Ramos (cell line): ENCODE results near the gene C4BPB.

Experiments used
- in situ Hi-C: fragments of 300-500 bp; cut with MboI; formaldehyde crosslinking; loops from one replicate; pipeline ENCODE4 v1.14.3; 2022; ENCODE audit warnings: low sequenced_read_pairs; ENCODE audit not compliant: unreplicated experiment

The C4BPB gene

GRCh38 chr1:207058878-207059867 is 29.5 kb upstream of the C4BPB start:
- in situ Hi-C loops: no loop called here

- in situ Hi-C loops: no loop called here
Observed at GRCh38 chr1:207059881-207060280, 28.8 kb upstream of the C4BPB start.

GRCh38 chr1:207060596-207060995 is 28.1 kb upstream of the C4BPB start:
- in situ Hi-C loops: no loop called here

GRCh38 chr1:207062058-207062457 is 26.6 kb upstream of the C4BPB start:
- in situ Hi-C loops: no loop called here

GRCh38 chr1:207063014-207063413 is 25.6 kb upstream of the C4BPB start:
- in situ Hi-C loops: no loop called here

GRCh38 chr1:207064561-207064960 is 24.1 kb upstream of the C4BPB start:
- in situ Hi-C loops: no loop called here

- in situ Hi-C loops: no loop called here
Observed at GRCh38 chr1:207067185-207067584, 21.5 kb upstream of the C4BPB start.

GRCh38 chr1:207067665-207068064 is 21.0 kb upstream of the C4BPB start:
- in situ Hi-C loops: no loop called here

- in situ Hi-C loops: no loop called here
Observed at GRCh38 chr1:207069061-207069460, 19.6 kb upstream of the C4BPB start.

- in situ Hi-C loops: no loop called here
Observed at GRCh38 chr1:207069858-207070506, 18.7 kb upstream of the C4BPB start.

- in situ Hi-C loops: no loop called here
Observed at GRCh38 chr1:207070811-207071210, 17.8 kb upstream of the C4BPB start.

GRCh38 chr1:207071426-207071825 is 17.2 kb upstream of the C4BPB start:
- in situ Hi-C loops: no loop called here

GRCh38 chr1:207072233-207072632 is 16.4 kb upstream of the C4BPB start:
- in situ Hi-C loops: no loop called here

GRCh38 chr1:207073906-207074820 is 14.5 kb upstream of the C4BPB start:
- in situ Hi-C loops: no loop called here

GRCh38 chr1:207076181-207076955 is 12.3 kb upstream of the C4BPB start:
- in situ Hi-C loops: loop anchor here (25.0 kb wide), 1 partner anchor 411 kb away; the partner anchor contains the start of gene CR1

GRCh38 chr1:207077012-207077411 is 11.6 kb upstream of the C4BPB start:
- in situ Hi-C loops: loop anchor here (25.0 kb wide), 1 partner anchor 410 kb away; the partner anchor contains the start of gene CR1

GRCh38 chr1:207077470-207078377 is 10.9 kb upstream of the C4BPB start:
- in situ Hi-C loops: loop anchor here (25.0 kb wide), 1 partner anchor 410 kb away; the partner anchor contains the start of gene CR1

- in situ Hi-C loops: loop anchor here (25.0 kb wide), 1 partner anchor 409 kb away; the partner anchor contains the start of gene CR1
Observed at GRCh38 chr1:207078578-207079132, 10.0 kb upstream of the C4BPB start.
